H1 (cell line): ENCODE results near the gene RETREG3. TPM values are rescaled to one million over a fixed set of nuclear protein-coding genes. Genes with fewer than 3 reads are reported as not detected.

Experiments used
- CTCF ChIA-PET: fragments of 300-600 bp; sonication (Branson Sonifier 250); formaldehyde crosslinking; loops from one replicate; lab custom pipeline; 2021; ENCODE audit not compliant: partially characterized antibody; lab: Charles Lee
- POLR2A ChIA-PET: fragments of 300-600 bp; sonication (Branson Sonifier 250); formaldehyde crosslinking; loops from one replicate; lab custom pipeline; 2021; ENCODE audit warnings: inconsistent platforms; ENCODE audit not compliant: partially characterized antibody; lab: Charles Lee
- DNase-seq, 2 experiments: peaks; one replicate each; pipeline versions ENCODE4 v3.0.0 to v3.0.0-alpha.2; 2010 to 2022; ENCODE audit warnings: low spot score in 2 of 2, low read depth in 1 of 2, mixed read lengths in 1 of 2
- FAIRE-seq: peaks from 2 replicates; lab custom pipeline; 2011; peaks lifted over from hg19 to GRCh38; lab: Jason Lieb, UNC
- H2AFZ ChIP-seq: 2 replicates; pipeline ENCODE4 v1.8.1; 2012; ENCODE audit warnings: low read length, inconsistent platforms
- H2AK5ac ChIP-seq: 2 replicates; pipeline ENCODE4 v1.6.1; 2013; ENCODE audit warnings: low read depth, low read length
- H2BK120ac ChIP-seq: replicated peaks from 2 replicates; pipeline ENCODE3; 2013; ENCODE audit warnings: low read depth, low read length, inconsistent platforms
- H2BK12ac ChIP-seq: 2 replicates; pipeline ENCODE4 v1.6.1; 2013; ENCODE audit warnings: low read depth, low read length
- H2BK15ac ChIP-seq: 2 replicates; pipeline ENCODE4 v1.6.1; 2013; ENCODE audit warnings: low read length
- H2BK20ac ChIP-seq: 2 replicates; pipeline ENCODE4 v1.6.1; 2013; ENCODE audit warnings: low read length
- H2BK5ac ChIP-seq: 2 replicates; pipeline ENCODE4 v1.6.1; 2013; ENCODE audit warnings: low read depth, low read length
- H3K14ac ChIP-seq: 2 replicates; pipeline ENCODE4 v1.6.1; 2013; ENCODE audit warnings: inconsistent platforms; ENCODE audit not compliant: insufficient read length
- H3K18ac ChIP-seq: 2 replicates; pipeline ENCODE4 v1.6.1; 2013; ENCODE audit warnings: low read length; ENCODE audit errors: extremely low read depth
- H3K23ac ChIP-seq: 2 replicates; pipeline ENCODE4 v1.6.1; 2013; ENCODE audit warnings: inconsistent platforms; ENCODE audit not compliant: insufficient read length
- H3K23me2 ChIP-seq: 2 replicates; pipeline ENCODE4 v1.6.1; 2013; ENCODE audit warnings: low read depth, low read length
- H3K27ac ChIP-seq: 2 replicates; pipeline ENCODE4 v1.6.1; 2011; ENCODE audit warnings: low read depth, low read length, inconsistent platforms
- H3K27me3 ChIP-seq, 4 experiments: replicated peaks in 1 of 4; 1 replicate in 1 of 4; 2 replicates in 3 of 4; pipeline versions ENCODE4 v1.6.1 to v1.8.1; 2011 to 2013; ENCODE audit warnings: low read length in 3 of 4, mild to moderate bottlenecking in 3 of 4, inconsistent platforms in 2 of 4, mixed read lengths in 2 of 4, moderate library complexity in 1 of 4; ENCODE audit not compliant: control insufficient read depth in 3 of 4, insufficient read depth in 3 of 4; ENCODE audit errors: extremely low read depth in 1 of 4
- H3K36me3 ChIP-seq, 4 experiments: 2 replicates each; pipeline versions ENCODE4 v1.6.1 to v1.8.1; 2011 to 2013; ENCODE audit warnings: mild to moderate bottlenecking in 4 of 4, low read length in 3 of 4, moderate library complexity in 2 of 4, control low read depth in 1 of 4, inconsistent platforms in 1 of 4; ENCODE audit not compliant: insufficient read depth in 4 of 4, control insufficient read depth in 2 of 4
- H3K4ac ChIP-seq: replicated peaks from 2 replicates; pipeline ENCODE3; 2013; ENCODE audit warnings: low read length, low read depth, mixed read lengths, inconsistent platforms; ENCODE audit not compliant: insufficient read length
- H3K4me1 ChIP-seq, 4 experiments: replicated peaks in 1 of 4; 1 replicate in 1 of 4; 2 replicates in 3 of 4; pipeline versions ENCODE4 v1.6.1 to v1.8.1; 2011 to 2013; ENCODE audit warnings: low read length in 3 of 4, inconsistent platforms in 2 of 4, mixed read lengths in 1 of 4; ENCODE audit not compliant: insufficient read depth in 4 of 4, control insufficient read depth in 3 of 4
- H3K4me2 ChIP-seq, 2 experiments: 2 replicates each; pipeline versions ENCODE4 v1.6.1 to v1.8.1; 2011 to 2013; ENCODE audit warnings: low read depth in 2 of 2, low read length in 2 of 2, control low read depth in 1 of 2, inconsistent platforms in 1 of 2, mild to moderate bottlenecking in 1 of 2; ENCODE audit not compliant: insufficient read depth in 1 of 2
- H3K4me3 ChIP-seq, 4 experiments: fragments of 200-600, 300-600 bp in 1 of 4; sonication (generic), shearing (Covaris generic), sonication (Bioruptor Twin) in 1 of 4; 2 replicates each; pipeline versions ENCODE4 v1.5.1 to v1.8.1; 2011 to 2016; ENCODE audit warnings: low read length in 4 of 4, low read depth in 3 of 4, control low read depth in 2 of 4, inconsistent platforms in 2 of 4, mild to moderate bottlenecking in 2 of 4, mixed read lengths in 1 of 4, moderate library complexity in 1 of 4; ENCODE audit not compliant: insufficient read depth in 2 of 4; ENCODE audit errors: extremely low read depth in 1 of 4
- H3K56ac ChIP-seq: replicated peaks from 2 replicates; pipeline ENCODE3; 2013; ENCODE audit warnings: low read depth, mild to moderate bottlenecking, mixed read lengths, low read length, inconsistent platforms; ENCODE audit not compliant: insufficient read length
- H3K79me1 ChIP-seq: 2 replicates; pipeline ENCODE4 v1.6.1; 2013; ENCODE audit warnings: low read depth, low read length, control low read depth
- H3K79me2 ChIP-seq, 2 experiments: 2 replicates each; pipeline versions ENCODE4 v1.6.1 to v1.8.1; 2012 to 2013; ENCODE audit warnings: low read length in 2 of 2, mild to moderate bottlenecking in 2 of 2, inconsistent platforms in 1 of 2; ENCODE audit not compliant: insufficient read depth in 2 of 2, control insufficient read depth in 1 of 2
- H3K9ac ChIP-seq, 4 experiments: replicated peaks in 1 of 4; 1 replicate in 1 of 4; 2 replicates in 3 of 4; pipeline versions ENCODE4 v1.6.1 to v1.8.1; 2011 to 2013; ENCODE audit warnings: low read depth in 3 of 4, low read length in 3 of 4, control low read depth in 2 of 4, mild to moderate bottlenecking in 2 of 4, moderate library complexity in 2 of 4, inconsistent platforms in 1 of 4; ENCODE audit errors: extremely low read depth in 1 of 4
- H3K9me3 ChIP-seq, 2 experiments: 2 replicates each; pipeline versions ENCODE4 v1.6.1 to v1.8.1; 2012 to 2013; ENCODE audit warnings: mild to moderate bottlenecking in 2 of 2, moderate library complexity in 2 of 2, control low read depth in 1 of 2, inconsistent platforms in 1 of 2, low read depth in 1 of 2, low read length in 1 of 2, mixed read lengths in 1 of 2; ENCODE audit not compliant: insufficient read depth in 2 of 2
- H4K20me1 ChIP-seq, 2 experiments: replicated peaks in 1 of 2; 2 replicates each; pipeline versions ENCODE3 to v1.8.1; 2011 to 2013; ENCODE audit warnings: inconsistent platforms in 2 of 2, low read length in 2 of 2, mild to moderate bottlenecking in 1 of 2; ENCODE audit not compliant: insufficient read depth in 2 of 2, control insufficient read depth in 1 of 2
- H4K5ac ChIP-seq: 2 replicates; pipeline ENCODE4 v1.6.1; 2013; ENCODE audit warnings: low read length, low read depth, mixed read lengths, inconsistent platforms; ENCODE audit not compliant: insufficient read length
- H4K8ac ChIP-seq: 2 replicates; pipeline ENCODE4 v1.8.0; 2013; ENCODE audit warnings: mild to moderate bottlenecking, moderate library complexity, low read length, inconsistent platforms; ENCODE audit not compliant: insufficient read depth; ENCODE audit errors: extremely low read depth
- H4K91ac ChIP-seq: replicated peaks from 2 replicates; pipeline ENCODE3; 2013; ENCODE audit warnings: low read length, mixed read lengths, inconsistent platforms; ENCODE audit not compliant: insufficient read length
- BCL11A ChIP-seq, 2 experiments: IDR thresholded peaks; one replicate each; pipeline ENCODE4 v1.6.1; 2011; ENCODE audit warnings: low read depth in 2 of 2, low read length in 2 of 2, mild to moderate bottlenecking in 2 of 2
- CBX5 ChIP-seq: fragments of 300-800, 300-1000 bp; sonication (generic); IDR thresholded peaks from 2 replicates; pipeline ENCODE4 v1.7.1; 2016; ENCODE audit warnings: antibody characterized with exemption, low read length, low read depth
- KDM5A ChIP-seq: fragments of 200-600 bp; IDR thresholded peaks from 2 replicates; pipeline ENCODE4 v1.7.1; 2012; ENCODE audit warnings: mild to moderate bottlenecking, low read length, inconsistent platforms, mixed read lengths
- TAF7 ChIP-seq: optimal IDR thresholded peaks from 2 replicates; pipeline ENCODE3; 2011; ENCODE audit warnings: low read depth, mild to moderate bottlenecking, inconsistent platforms, low read length, moderate library complexity, borderline replicate concordance
- TCF12 ChIP-seq: IDR thresholded peaks from 2 replicates; pipeline ENCODE4 v1.6.1; 2011; ENCODE audit warnings: low read depth, mild to moderate bottlenecking, low read length
- WGBS, 2 experiments: shearing (Covaris generic) in 1 of 2; methylation state at CpG; one replicate each; pipeline versions ENCODE4 v1.1.6 to v1.1.7; 2013 to 2015; ENCODE audit warnings: low lambda C conversion rate in 2 of 2, mixed read lengths in 2 of 2, inconsistent platforms in 1 of 2, low coverage in 1 of 2, missing lambda C conversion rate in 1 of 2; ENCODE audit not compliant: insufficient replicate concordance in 2 of 2, insufficient coverage in 1 of 2, insufficient read length in 1 of 2; ENCODE audit errors: extremely low coverage in 1 of 2, missing lambda C conversion rate in 1 of 2; 5-methylcytosine and 5-hydroxymethylcytosine counted together
- polyA plus RNA-seq, 7 experiments: library from polyadenylated mRNA; depleted of rRNA in 3 of 7; stranded (reverse) in 5 of 7; unstranded in 2 of 7; fragments of >200 nt in 5 of 7; fragments of 200-250 nt in 2 of 7; gene quantifications; 1 replicate in 5 of 7; 2 replicates in 1 of 7; 4 replicates in 1 of 7; pipeline versions ENCODE4 v1.2.1 to v1.2.3, GENCODE V29; 2011 to 2013; ENCODE audit warnings: missing spikeins in 2 of 7, mixed read lengths in 2 of 7
- total RNA-seq: library from RNA; stranded (reverse); fragmentation: NEBNext Ultra II Directional; extraction: Animal tissue kit (Norgen Biotek cat#: 25700); gene quantifications from 2 replicates; pipeline ENCODE4 v1.2.1, GENCODE V29; 2021
- TF ChIP-seq, protein P1 (sequence below), 3 experiments: IDR thresholded peaks; 1 replicate in 2 of 3; 2 replicates in 1 of 3; pipeline versions ENCODE4 v1.5.1 to v1.6.1; 2011; ENCODE audit warnings: low read length in 3 of 3, mild to moderate bottlenecking in 3 of 3, inconsistent platforms in 2 of 3, low read depth in 1 of 3, moderate library complexity in 1 of 3; ENCODE audit not compliant: insufficient read depth in 1 of 3; ENCODE audit errors: control extremely low read depth in 1 of 3

Gene RETREG3
- total and polyA plus RNA-seq, 2 of the 8 experiments (the other 6 are each of a cell fraction or from before 2014, with no cell fraction given) = 23.7 to 42.6 TPM

DNA sequence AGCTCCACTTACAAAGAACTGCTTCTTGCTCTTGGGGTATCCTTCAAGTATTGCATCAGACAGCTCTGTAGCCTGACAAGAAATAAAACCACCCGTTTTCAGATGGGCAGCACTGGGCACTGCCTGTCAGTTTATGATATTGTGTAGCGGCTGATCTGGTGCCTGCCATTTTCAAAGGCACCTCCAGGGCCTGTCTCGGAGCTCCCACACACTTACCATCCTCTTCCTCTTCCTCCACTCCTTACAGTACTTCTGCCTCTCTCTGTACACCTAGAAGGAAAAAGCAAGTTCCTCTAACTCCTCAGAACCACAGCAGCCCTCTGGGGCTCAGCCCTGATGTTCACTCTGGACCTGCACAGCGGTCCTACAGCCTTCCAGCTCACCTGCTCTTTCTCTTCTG is 36.1 kb downstream of the RETREG3 start:
- no peak overlapping the region for H3K4ac ChIP-seq
- H2AK5ac ChIP-seq = no peak overlapping the region
- no peak for TF ChIP-seq CBX5
- TF ChIP-seq TCF12 = no peak
- no peak for TF ChIP-seq KDM5A
- TF ChIP-seq BCL11A (IDR thresholded peaks at IDR 0.05; ENCODE audit: low read depth in 2 of 2, low read length in 2 of 2) = no peak
- TF ChIP-seq TAF7 = no peak
- TF ChIP-seq, protein P1, sequence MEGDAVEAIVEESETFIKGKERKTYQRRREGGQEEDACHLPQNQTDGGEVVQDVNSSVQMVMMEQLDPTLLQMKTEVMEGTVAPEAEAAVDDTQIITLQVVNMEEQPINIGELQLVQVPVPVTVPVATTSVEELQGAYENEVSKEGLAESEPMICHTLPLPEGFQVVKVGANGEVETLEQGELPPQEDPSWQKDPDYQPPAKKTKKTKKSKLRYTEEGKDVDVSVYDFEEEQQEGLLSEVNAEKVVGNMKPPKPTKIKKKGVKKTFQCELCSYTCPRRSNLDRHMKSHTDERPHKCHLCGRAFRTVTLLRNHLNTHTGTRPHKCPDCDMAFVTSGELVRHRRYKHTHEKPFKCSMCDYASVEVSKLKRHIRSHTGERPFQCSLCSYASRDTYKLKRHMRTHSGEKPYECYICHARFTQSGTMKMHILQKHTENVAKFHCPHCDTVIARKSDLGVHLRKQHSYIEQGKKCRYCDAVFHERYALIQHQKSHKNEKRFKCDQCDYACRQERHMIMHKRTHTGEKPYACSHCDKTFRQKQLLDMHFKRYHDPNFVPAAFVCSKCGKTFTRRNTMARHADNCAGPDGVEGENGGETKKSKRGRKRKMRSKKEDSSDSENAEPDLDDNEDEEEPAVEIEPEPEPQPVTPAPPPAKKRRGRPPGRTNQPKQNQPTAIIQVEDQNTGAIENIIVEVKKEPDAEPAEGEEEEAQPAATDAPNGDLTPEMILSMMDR (IDR thresholded peaks at IDR 0.05; ENCODE audit: control extremely low read depth in 1 of 3, insufficient read depth in 1 of 3, low read depth in 1 of 3, low read length in 3 of 3) = no peak
- TF ChIP-seq, all 59 proteins: peak for 0
- H3K56ac ChIP-seq = no peak overlapping the region
- no peak overlapping the region for H3K14ac ChIP-seq
- no peak for FAIRE-seq
- H3K18ac ChIP-seq = no peak overlapping the region
- H2BK12ac ChIP-seq = no peak overlapping the region
- H3K79me1 ChIP-seq = no peaks in the 10 kb centered on the region
- no peaks in the 10 kb centered on the region for H3K27me3 ChIP-seq
- no peak overlapping the region for H3K9ac ChIP-seq
- no peaks in the 10 kb centered on the region for H3K9me3 ChIP-seq
- H4K20me1 ChIP-seq = peaks cover 0 to 1% of the 10 kb centered on the region in 2 experiments
- no peak overlapping the region for H2BK15ac ChIP-seq
- 88% methylated on average over 4 of the region's 4 CpGs; no CpG with 5 or more reads in 1 of the 2 experiments for WGBS, 2 experiments
- no peak overlapping the region for H2BK20ac ChIP-seq
- POLR2A ChIA-PET = interaction anchor here (0.8 to 7.0 kb wide), 4 partner anchors 7 to 19 kb away, joined by 3 to 74 read pairs (median 3); partner anchors contain the start of genes COASY and MLX
- H3K4me1 ChIP-seq = no peaks in the 10 kb centered on the region
- CTCF ChIA-PET = interaction anchor here (1.3 to 1.4 kb wide), 3 partner anchors 14 to 107 kb away, joined by 3 to 5 read pairs (median 4); no protein-coding TSS in a partner anchor
- H2BK5ac ChIP-seq = no peak overlapping the region
- H2BK120ac ChIP-seq = no peak overlapping the region
- H3K36me3 ChIP-seq = peaks cover 44 to 59% (median 55%) of the 10 kb centered on the region in 4 experiments
- no peak overlapping the region for H3K27ac ChIP-seq
- H2AFZ ChIP-seq = no peak overlapping the region
- no peak for DNase-seq
- H3K23me2 ChIP-seq = peaks cover 9% of the 10 kb centered on the region
- no peak overlapping the region for H4K5ac ChIP-seq
- no peak overlapping the region for H3K23ac ChIP-seq
- H4K8ac ChIP-seq = no peak overlapping the region
- H4K91ac ChIP-seq = no peak overlapping the region
- peaks cover 0 to 19% of the 10 kb centered on the region in 2 experiments; a peak in 2 of 4 replicates for H3K79me2 ChIP-seq
- H3K4me3 ChIP-seq = no peak overlapping the region
- no peak overlapping the region for H3K4me2 ChIP-seq
